Adrenal gland (tissue), 12 donors: ENCODE data around the gene GMDS. TPM values are rescaled to one million over a fixed set of nuclear protein-coding genes. Genes with fewer than 3 reads are reported as not detected.

Source experiments
- DNase-seq, 7 donors: peaks; one replicate each; pipeline ENCODE4 v3.0.0-alpha.2; 2019 to 2020
- H3K27ac ChIP-seq, 5 donors: fragments of 200-600 bp; sonication (generic) in 4 of 5; 1 replicate in 3 of 5; 2 replicates in 2 of 5; pipeline versions ENCODE4 v1.5.1 to v1.8.0; 2016 to 2020; ENCODE audit warnings: mild to moderate bottlenecking in 1 of 5
- H3K27me3 ChIP-seq: fragments of 200-600 bp; 2 replicates; pipeline ENCODE4 v1.8.0; 2021
- H3K36me3 ChIP-seq, 2 donors: fragments of 200-600 bp; replicated peaks in 1 of 2; 1 replicate in 1 of 2; 2 replicates in 1 of 2; pipeline versions ENCODE4 v1.5.1 to v1.8.0; 2018 to 2022
- H3K4me1 ChIP-seq, 2 donors: fragments of 200-600 bp; replicated peaks in 1 of 2; 1 replicate in 1 of 2; 2 replicates in 1 of 2; pipeline versions ENCODE4 v1.5.1 to v1.8.0; 2018 to 2021
- H3K4me3 ChIP-seq, 4 donors: fragments of 200-600 bp; sonication (generic) in 3 of 4; one replicate each; pipeline ENCODE4 v1.5.1; 2016 to 2018
- H3K9me3 ChIP-seq, 3 donors: fragments of 200-600 bp; sonication (generic) in 1 of 3; replicated peaks in 1 of 3; 1 replicate in 2 of 3; 2 replicates in 1 of 3; pipeline versions ENCODE4 v1.5.1 to v1.8.0; 2016 to 2021
- POLR2A ChIP-seq, 2 donors: fragments of 450-650 bp; IDR thresholded peaks; one replicate each; pipeline ENCODE4 v1.6.1; 2017; ENCODE audit warnings: antibody characterized with exemption in 2 of 2, mild to moderate bottlenecking in 2 of 2, moderate library complexity in 1 of 2
- WGBS, 4 donors: extraction: QIAGEN DNeasy Blood & Tissue Kit in 2 of 4; methylation state at CpG; one replicate each; pipeline versions ENCODE4 v1.1.5 to v1.1.7; 2013 to 2017; 5-methylcytosine and 5-hydroxymethylcytosine counted together
- intact Hi-C, 2 donors: fragments of 100-400 bp; cut with DNase I; formaldehyde crosslinking; loops; one replicate each; pipeline versions ENCODE4 v1.14.1 to v1.15.0; 2022 to 2023
- polyA plus RNA-seq, 3 donors: library from polyadenylated mRNA; stranded (reverse); fragments of 200-250 nt in 2 of 3; fragments of 350-450 nt in 1 of 3; fragmentation: Illumina TruSeq in 1 of 3; extraction: RNeasy Lipid Tissue Mini Kit (QIAGEN cat#74804) in 1 of 3; gene quantifications; one replicate each; pipeline ENCODE4 v1.2.3, GENCODE V29; 2013 to 2014
- total RNA-seq, 9 donors: library from RNA; depleted of rRNA in 4 of 9; stranded (reverse); fragments of >200 nt in 4 of 9; fragments of 120-200 nt in 1 of 9; fragmentation: NEBNext Ultra II Directional in 1 of 9; extraction: Animal tissue kit (Norgen Biotek cat#: 25700) in 1 of 9; gene quantifications; one replicate each; pipeline versions ENCODE4 v1.1.0 to v1.2.4, GENCODE V29; 2013 to 2023
- TF ChIP-seq, protein P1 (sequence below), 6 experiments: fragments of 450-650 bp in 4 of 6; fragments of 200-600 bp in 2 of 6; sonication (generic) in 1 of 6; IDR thresholded peaks; 1 replicate in 5 of 6; 2 replicates in 1 of 6; pipeline versions ENCODE4 v1.5.1 to v1.8.0; 2016 to 2021; ENCODE audit warnings: antibody characterized with exemption in 6 of 6, mild to moderate bottlenecking in 2 of 6, moderate library complexity in 1 of 6
- donor health status: healthy with polysubstance abuse.
- donor health status: Bipolar disorder and iron deficiency.
- donor health status: DM: yes; HTN: yes; CAD: no.
- donor health status: DM: no; HTN: no; CAD: no.
- donor health status: DM: no; HTN: no; CAD: no.
- donor health status: DM: yes; HTN: yes; CAD: no.

Gene GMDS
- total and polyA plus RNA-seq, 12 donors = 8.5 to 39.2 (median 15.2) TPM

- Histone ChIP-seq H3K4me1 (no peaks in the 10 kb centered on the region), H3K36me3 (no peaks in the 10 kb centered on the region), H3K9me3 (no peaks in the 10 kb centered on the region), H3K27ac (no peak overlapping the region), H3K27me3 (no peaks in the 10 kb centered on the region), H3K4me3 (no peak overlapping the region)
- intact Hi-C loops = no loop called here
- WGBS, 4 donors = 91 to 100% (median 98%) methylated on average over 4 of the region's 4 CpGs
- TF ChIP-seq, protein P1, sequence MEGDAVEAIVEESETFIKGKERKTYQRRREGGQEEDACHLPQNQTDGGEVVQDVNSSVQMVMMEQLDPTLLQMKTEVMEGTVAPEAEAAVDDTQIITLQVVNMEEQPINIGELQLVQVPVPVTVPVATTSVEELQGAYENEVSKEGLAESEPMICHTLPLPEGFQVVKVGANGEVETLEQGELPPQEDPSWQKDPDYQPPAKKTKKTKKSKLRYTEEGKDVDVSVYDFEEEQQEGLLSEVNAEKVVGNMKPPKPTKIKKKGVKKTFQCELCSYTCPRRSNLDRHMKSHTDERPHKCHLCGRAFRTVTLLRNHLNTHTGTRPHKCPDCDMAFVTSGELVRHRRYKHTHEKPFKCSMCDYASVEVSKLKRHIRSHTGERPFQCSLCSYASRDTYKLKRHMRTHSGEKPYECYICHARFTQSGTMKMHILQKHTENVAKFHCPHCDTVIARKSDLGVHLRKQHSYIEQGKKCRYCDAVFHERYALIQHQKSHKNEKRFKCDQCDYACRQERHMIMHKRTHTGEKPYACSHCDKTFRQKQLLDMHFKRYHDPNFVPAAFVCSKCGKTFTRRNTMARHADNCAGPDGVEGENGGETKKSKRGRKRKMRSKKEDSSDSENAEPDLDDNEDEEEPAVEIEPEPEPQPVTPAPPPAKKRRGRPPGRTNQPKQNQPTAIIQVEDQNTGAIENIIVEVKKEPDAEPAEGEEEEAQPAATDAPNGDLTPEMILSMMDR (IDR thresholded peaks at IDR 0.05) = no peak
- no peak for TF ChIP-seq POLR2A (IDR thresholded peaks at IDR 0.05)
- DNase-seq = no peak
Observed at GRCh38 chr6:2085657-2086056, 159.7 kb downstream of the GMDS start.

- no peaks in the 10 kb centered on the region for H3K4me1 ChIP-seq
- H3K36me3 ChIP-seq = no peaks in the 10 kb centered on the region
- no peaks in the 10 kb centered on the region for H3K9me3 ChIP-seq
- no peak for DNase-seq
- no peaks in the 10 kb centered on the region for H3K27me3 ChIP-seq
- intact Hi-C loops = no loop called here
- TF ChIP-seq, protein P1 (IDR thresholded peaks at IDR 0.05) = no peak
- no peak for TF ChIP-seq POLR2A (IDR thresholded peaks at IDR 0.05)
- WGBS, 4 donors = 74 to 88% (median 85%) methylated on average over 9 of the region's 9 CpGs
- H3K4me3 ChIP-seq = no peak overlapping the region
- H3K27ac ChIP-seq = no peak overlapping the region
Observed at GRCh38 chr6:2081155-2082138, 164.0 kb downstream of the GMDS start.

DNA sequence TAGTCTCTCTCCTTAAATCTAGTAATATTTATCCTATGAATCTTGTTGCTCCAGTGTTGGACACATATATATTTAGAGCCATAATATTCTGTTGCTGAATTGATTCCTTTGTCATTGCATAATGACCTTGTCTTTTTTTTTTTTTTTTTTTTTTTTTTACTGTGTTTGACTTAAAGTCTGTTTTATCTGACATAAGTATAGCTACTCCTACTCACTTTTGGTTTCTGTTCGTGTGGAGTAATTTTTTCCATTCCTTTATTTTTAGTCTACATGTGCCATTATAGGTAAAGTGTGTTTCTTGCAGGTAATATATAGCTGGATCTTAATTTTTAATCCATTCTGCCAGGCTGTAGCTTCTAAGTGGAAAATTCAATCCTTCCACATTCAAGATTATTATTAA lies 166.5 kb downstream of the GMDS start:
- DNase-seq = no peak
- H3K9me3 ChIP-seq = no peaks in the 10 kb centered on the region
- H3K4me3 ChIP-seq = no peak overlapping the region
- intact Hi-C loops = no loop called here
- 68 to 87% (median 76%) methylated on average over 1 of the region's 1 CpG for WGBS, 4 donors
- no peaks in the 10 kb centered on the region for H3K27me3 ChIP-seq
- no peaks in the 10 kb centered on the region for H3K4me1 ChIP-seq
- no peaks in the 10 kb centered on the region for H3K36me3 ChIP-seq
- H3K27ac ChIP-seq = no peak overlapping the region
- TF ChIP-seq, protein P1 (IDR thresholded peaks at IDR 0.05) = no peak
- no peak for TF ChIP-seq POLR2A (IDR thresholded peaks at IDR 0.05)

DNA sequence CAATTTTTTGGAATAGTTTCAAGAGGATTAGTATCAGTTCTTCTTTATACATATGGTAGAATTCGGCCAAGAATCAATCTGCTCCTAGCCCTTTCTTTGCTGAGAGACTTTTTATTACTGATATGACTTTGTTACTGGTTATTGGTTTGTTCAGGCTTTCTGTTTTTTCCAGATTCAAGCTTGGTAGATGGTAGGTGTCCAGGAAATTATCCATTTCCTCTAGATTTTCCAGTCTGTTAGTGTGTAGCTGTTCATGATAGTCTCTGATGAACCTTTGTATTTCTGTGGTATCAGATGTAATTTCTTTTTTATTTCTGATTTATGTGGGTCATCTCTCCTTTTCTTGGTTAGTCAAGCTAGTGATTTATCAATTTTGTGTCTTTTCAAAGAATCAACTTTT lies 167.6 kb downstream of the GMDS start:
- Histone ChIP-seq H3K9me3 (no peaks in the 10 kb centered on the region), H3K36me3 (no peaks in the 10 kb centered on the region), H3K4me1 (no peaks in the 10 kb centered on the region), H3K27me3 (no peaks in the 10 kb centered on the region), H3K4me3 (no peak overlapping the region), H3K27ac (no peak overlapping the region)
- 81 to 94% (median 89%) methylated on average over 1 of the region's 1 CpG for WGBS, 4 donors
- TF ChIP-seq POLR2A (IDR thresholded peaks at IDR 0.05) = no peak
- TF ChIP-seq, protein P1 (IDR thresholded peaks at IDR 0.05) = no peak
- no peak for DNase-seq
- intact Hi-C loops = no loop called here
